GM18867 (cell line): Measurements from ENCODE around the gene RGS8.
A peak's percentile ranks its signal among the peaks of the same experiment; 100 is the strongest.

Experiments used
- ATAC-seq: cut with Tn5 transposase; IDR thresholded peaks from one replicate; pipeline ENCODE4 v1.9.1; 2021; ENCODE audit warnings: mild to moderate bottlenecking, moderate library complexity; ENCODE audit not compliant: unreplicated experiment

Gene RGS8

DNA sequence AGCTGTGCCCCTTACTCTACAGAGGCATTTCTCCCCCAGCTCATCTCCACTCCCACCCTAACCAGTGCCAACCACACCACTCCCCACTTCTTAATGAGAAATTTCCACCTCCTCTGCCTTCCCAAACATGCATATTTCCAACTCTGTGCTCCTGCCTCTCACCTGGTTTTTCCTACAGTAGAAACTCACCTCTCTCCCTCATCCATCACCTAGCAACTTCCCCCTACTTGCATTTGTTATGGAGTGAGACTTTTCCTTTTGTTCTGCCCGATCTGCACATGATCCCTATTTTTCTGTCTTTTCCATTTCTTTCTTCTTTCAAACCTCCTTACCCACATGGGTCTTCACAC, 11.9 kb downstream of the RGS8 start:
- ATAC-seq = no peak

DNA sequence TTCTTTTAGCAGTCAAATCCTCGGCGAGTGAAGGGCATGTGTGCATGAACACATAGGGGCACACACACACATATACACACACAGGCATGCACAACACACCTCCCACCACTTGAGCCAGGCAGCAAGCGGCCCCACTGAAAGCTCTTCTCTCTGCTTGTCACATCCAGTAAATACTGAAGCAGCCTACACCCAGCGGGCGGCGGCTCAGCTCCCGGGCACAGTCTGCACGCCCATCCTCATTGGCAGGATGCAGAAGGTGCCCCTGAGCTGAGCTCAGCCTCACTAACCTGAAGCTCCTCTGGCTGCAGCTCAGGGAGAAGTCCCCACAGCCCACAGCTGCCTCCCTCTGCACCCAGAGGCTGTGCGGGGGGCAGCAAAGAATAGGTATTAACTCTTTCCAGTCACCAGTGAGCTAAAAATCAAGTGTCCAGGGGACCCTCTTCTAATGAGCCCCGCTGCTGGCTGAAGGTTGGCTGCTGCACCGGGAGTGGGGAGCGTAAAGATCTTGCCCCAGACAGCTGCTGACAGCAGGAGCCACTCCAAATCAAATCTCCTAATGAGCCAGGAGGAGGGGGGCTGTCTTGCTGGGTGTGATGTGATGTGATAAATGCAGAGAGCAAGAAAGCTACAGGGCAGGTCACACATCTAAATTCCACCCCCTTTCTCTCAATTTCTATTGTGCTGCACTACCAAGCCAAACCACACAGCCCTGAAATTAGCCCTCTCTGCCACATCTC, 12.5 kb downstream of the RGS8 start:
- no peak for ATAC-seq

DNA sequence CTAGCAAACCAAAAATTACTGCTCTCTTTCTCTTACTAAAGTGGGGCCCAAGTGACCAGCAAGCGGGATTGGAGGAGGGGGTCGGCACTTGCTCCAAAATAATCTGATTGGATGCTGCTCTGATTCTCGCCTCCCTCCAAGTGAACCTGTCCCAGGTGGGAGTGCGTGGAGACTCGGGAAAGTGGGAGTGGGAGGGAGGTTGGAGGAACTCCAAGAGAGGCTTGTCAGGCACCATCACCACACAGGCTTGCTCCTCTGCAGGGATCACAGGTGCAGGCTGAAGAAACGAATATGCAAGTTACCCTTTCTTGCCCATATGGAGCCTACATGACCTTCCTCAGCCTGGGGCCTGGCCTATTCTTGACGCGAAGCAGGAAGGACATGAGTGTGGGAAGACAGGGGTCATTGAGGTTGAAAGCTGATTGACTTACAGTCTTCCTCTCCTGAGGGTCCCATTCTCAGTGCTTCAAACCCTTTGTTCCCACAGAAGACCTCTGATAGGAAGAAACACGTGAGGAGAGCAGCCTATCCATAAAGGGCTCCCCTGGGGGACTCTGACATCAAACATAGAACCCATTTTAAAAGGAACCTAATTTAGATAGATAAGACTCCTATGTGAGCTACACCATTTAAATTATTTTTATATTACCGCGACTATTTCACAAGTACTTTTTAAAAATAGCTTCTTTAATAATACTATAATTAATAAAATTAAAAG, 14.2 kb downstream of the RGS8 start:
- no peak for ATAC-seq

DNA sequence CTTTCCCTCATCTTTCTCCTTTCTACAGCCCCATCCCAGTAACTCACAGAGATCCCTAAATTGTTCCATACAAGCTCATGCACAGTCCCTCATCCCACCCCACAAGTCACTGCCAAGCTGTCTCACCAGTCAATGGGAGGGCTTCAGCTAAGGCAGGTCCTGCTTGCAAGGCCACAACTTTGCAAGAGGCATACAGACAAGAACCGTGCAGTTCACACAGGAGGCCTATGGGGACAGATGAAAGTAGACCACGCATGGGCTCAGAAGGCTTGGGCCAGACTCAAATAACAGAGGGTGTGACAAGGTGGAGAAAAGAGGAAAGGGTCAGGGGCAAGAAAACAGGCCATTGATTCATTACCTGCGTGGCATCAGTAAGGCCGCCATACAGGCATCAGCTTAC, 15.1 kb downstream of the RGS8 start:
- ATAC-seq = no peak

DNA sequence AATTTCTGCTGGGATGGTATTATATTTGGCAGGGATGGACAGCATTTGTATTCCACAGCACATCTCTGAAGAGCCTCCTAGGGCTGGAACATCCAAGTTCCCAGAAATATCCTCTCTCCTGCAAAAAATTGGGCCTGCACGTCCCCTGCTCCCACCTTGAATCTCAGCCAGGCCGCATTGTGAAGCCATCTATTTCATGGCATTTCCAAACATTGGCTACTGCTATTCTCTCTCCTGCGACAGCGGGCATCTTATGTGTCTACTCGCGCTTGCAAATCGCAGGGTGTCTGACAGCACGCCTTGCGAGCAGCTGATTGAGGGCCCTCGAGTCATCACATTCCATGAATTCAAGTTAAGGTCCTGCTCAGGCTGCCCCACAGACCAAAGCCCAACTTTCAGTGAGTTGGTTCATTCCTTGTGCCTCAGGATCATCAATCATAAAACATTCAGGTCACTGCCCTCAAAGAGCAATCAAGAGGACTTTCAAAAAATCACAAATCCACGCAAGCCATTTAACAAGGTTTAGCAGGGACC, 15.8 kb downstream of the RGS8 start:
- no peak for ATAC-seq

DNA sequence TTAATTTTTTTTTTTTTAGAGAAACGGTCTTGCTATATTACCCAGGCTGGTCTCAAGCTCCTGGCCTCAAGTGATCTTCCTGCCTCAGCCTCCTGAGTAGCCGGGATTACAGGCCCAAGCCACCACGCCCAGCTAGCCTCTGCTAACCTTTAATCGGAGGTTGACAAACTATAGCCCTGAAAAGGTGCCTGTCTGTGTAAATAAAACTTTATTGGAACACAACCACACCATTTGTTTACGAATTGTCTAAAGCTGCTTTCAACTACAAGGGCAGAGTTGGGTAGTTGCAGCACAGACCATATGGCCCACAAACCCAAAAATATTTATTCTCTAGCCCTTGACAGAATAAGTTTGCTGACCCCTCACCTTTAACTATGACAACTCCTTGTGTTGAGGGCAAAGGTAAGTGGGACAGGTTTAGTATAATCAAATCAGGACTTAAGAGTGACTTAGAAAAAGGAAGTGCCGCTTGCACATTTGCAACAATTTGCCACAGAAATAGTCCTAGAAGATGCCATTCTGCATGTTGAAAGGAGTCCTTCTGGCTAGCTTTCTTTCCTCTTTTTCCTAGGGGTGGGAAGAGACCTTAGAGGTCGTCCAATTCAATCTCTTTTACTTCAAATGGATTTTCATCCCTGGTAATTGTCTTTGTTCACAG, 16.4 kb downstream of the RGS8 start:
- ATAC-seq = no peak

DNA sequence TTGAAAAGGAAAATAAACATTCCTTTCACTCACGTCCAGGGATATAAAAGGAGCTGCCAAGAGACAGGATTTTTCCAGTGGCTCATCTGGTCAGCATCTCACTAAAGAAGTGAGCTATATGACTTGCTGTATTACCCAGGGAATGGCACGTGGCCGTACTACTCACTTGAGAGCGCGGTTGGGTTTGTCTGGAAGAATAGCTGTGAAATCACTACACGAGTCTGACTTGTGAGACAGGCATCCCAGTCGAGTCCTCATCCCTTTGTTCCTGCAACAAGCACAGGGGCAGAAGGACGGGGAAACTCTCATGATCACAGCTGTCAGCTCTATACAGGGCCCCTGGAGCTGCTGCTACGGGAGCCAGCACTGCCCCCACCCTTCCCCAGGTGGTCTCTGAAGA, 17.7 kb downstream of the RGS8 start:
- no peak for ATAC-seq

DNA sequence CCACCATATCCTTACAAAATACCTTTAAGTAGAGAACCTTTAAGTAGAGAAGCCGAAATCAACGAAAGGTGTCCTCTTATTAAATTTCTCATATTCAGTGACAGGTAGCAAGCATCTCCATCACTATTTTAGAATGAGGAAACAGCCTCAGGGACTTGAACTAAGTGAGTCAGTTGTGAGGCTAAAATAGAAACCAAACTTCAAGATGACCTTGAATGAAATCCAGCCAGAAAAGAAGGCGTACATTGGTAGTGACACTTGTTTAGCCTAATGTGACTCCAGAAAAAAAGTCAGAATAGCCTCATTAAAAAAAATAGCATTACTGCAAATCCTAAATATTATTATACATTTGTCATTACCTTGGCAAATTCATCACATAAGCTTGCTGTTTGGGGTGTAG, 20.1 kb downstream of the RGS8 start:
- ATAC-seq = no peak

DNA sequence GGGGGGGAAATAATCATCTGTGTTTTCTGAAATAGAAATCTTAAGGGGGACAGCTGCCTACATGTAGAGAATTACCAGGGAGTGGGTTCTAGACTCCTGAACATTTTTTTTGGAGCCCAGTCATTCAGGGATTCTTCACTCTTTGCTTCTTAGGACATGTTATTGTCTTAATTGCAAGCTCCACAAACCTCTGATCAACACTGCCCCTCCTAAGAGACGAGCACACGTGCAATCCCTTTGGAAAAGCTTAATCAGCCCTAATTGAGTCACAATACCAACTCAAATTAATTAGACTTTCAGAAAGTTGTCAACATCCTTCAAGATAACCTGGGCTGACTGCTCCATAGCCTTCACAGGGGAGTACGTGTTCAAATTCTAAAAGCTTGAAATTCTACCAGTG, 21.4 kb downstream of the RGS8 start:
- ATAC-seq = no peak

DNA sequence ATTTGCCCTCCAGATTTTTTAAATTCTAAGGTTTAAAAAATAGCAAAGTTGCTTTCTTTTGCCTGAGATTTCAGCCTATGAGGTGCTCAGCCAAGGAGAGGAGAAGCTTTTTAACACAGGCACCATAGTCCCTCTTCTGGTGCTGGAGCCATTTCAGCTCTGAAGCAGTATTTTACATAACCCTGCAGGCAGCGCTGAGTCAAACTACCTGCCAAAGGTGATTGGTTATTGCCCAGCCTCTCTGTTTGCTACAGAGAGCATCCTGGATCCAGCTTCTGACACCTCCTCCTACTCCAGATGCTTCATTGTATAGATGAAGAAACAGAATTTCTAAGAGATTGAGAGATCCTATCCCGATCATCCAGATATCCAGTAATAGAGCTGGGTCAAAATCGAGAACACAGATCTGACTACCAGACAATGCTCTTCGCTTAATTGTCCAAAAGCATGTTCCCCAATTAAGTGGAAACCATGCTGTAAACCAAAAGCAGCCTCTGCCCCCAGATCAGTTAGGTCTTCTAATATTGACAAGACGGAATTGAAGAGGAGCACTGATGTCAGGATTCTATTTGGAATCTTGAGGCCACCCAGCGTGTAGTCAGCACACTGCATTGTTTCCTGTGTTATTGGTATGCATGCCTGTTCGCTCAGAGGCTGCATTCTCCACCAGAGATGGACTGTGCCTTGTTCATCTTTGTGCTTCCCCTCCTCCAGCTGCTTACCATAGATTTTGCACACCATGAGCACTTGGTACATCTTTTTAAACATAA, 22.1 kb downstream of the RGS8 start:
- no peak for ATAC-seq

DNA sequence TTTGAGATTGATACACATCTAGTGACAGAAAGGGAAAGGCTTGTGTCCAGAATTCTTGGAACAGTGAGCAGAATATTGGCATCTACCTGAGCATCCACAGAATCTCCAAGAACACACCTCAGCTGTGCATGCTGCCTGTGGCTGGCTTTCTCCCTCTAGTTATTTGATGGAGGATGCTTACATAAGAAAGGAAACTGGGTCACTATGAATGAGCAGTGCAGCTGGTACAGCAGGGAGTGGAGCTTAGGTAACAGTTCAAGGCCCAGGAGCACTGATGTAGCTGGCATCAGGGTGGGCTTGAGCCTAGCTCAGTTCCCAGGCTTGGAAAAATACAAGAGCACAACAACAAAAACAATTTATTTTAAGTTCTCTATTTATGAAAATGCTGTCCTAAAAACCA, 26.3 kb downstream of the RGS8 start:
- no peak for ATAC-seq

DNA sequence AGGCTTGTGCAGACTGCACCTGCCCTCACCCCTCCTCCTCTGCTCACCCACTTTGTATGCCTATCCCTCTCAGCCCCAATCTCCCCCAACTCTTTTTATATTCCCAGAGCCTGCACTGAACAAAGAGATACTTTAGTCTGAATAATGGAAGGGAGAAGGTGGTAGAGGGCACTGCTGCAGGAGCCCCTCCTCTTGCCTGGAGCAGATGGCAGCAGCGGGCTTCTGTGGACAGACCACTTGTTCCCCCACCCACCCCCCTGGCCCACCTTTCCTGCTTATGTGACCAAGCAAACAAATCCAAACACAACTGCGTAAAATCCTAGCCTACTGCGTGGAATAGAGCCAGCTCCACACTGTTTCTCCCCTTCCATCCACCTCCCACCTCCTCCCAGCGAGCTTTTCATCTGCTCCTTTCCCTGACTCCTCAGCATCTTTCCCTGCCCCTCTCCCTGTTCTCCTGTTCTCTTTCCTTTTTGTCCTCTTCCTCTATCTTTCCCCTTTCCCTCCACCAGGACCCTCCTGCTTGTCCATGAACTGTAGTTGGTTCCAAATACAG, 27.5 kb downstream of the RGS8 start:
- no peak for ATAC-seq

DNA sequence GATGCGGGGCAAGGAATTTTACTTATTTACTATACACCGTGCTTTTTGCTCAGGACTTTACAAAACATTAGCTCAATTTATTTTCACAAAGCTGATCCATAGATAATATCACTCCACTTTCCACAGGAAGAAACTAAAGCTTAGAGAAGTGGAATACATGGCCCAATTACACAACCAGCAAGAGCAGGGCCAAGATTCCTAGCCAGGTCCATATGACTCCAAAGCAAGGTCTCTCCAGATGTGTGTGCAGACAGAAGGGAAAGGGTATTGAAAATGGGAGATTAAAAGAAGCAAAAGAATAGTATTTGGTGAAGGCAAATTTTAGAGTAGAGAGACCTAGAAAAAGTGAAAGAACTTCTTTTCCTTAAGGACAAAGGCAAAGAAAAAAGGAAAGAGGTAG, 30.4 kb downstream of the RGS8 start:
- ATAC-seq = no peak

DNA sequence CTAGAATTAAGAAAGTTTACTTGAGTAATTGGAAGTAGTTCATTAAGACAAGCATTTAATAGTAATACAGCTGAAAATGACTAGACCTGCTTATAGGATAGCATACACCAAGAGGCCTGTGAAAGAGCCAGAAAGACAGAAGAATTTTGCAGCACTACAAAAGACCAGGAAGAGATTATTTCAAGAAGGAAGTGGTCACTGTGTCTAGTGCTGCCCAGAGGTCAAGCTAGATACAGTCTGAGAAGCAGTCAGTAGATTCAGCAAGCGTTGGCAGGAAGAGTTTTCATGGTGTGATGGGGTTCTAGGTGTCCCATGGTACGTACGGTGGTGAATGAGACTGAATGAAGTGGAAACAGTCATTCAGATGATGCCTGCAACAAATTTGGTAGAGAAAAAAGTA, 31.5 kb downstream of the RGS8 start:
- no peak for ATAC-seq

DNA sequence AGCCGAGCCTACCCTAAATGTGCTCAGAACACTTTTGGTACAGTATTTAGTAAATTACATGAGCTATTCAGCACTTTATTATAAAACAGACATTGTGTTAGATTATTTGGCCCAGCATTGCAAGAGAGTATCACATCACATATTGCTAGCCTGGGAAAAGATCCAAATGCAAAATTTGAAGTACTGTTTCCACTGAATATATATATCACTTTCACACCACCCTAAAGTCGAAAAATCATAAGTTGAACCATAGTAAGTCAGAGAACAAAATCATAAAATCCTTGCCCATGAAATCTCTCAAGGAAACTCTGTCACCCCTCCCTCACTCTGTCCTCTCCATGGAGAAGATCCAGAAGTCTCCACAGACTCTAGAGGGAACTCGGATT, 33.1 kb downstream of the RGS8 start:
- ATAC-seq = no peak

DNA sequence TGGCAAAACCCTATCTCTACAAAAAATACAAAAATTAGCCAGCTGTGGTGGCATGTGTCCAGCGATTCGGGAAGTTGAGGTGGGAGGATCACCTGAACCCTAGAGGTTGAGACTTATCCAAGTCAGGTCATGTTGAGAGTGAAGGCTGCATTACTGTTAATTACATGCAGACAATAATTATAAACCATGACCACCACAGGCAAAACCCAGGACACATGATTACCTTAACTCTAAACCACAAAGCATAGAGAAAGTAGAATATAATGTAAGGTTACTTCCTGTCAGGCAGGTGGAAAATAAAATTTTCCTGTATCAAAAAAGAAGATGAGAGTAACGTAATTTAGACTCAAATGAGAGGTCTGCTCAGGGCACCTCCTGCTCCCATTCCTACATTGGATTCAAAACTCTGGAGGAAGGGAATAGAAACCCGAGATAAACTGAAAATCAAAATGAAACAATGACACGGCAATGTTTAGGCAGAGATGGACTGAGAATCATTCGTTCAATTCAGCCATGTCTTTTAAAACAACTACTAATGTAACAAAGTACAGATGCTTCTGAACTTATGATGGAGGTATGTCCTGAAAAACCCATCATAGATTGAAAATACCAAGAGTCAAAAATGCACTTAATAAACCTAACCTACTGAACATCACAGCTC, 33.6 kb downstream of the RGS8 start:
- no peak for ATAC-seq

DNA sequence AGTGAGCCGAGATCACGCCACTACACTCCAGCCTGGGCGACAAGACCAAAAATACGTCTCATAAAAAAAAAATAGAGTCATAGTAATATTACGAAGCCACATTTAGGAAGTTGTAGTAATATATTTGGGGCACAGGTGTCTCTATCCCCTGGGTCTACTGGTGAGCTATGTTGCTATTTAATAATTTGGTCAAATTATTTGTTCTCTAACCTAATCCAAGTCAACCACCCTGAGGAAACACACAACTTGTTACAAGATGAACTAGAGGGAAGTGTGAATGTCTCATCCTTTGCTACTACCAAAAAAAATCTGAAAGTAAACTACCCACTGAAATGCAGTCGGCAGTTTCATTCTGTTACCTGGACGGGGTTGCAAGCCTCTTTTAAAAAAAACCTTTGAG, 35.3 kb downstream of the RGS8 start:
- ATAC-seq = peak; percentile 54

DNA sequence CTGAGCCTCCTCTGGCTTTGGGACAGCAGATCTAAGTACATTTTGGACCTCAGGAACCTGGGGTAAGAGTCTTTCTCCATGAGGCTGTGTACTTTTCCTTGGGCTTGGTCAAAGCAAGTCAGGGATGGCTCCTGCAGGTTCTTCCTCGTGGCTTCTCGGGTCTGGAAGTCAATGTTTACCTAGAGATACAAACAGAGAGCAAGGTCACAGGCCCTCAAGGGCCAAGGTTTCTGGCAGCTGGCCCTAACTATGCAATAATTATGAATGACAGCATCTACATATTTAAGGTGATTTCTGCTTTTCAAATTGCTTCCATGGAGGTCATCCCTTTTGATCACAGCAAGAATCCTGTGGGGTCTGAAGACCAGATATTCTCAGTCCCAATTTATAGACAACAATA, 37.6 kb downstream of the RGS8 start:
- ATAC-seq = no peak

DNA sequence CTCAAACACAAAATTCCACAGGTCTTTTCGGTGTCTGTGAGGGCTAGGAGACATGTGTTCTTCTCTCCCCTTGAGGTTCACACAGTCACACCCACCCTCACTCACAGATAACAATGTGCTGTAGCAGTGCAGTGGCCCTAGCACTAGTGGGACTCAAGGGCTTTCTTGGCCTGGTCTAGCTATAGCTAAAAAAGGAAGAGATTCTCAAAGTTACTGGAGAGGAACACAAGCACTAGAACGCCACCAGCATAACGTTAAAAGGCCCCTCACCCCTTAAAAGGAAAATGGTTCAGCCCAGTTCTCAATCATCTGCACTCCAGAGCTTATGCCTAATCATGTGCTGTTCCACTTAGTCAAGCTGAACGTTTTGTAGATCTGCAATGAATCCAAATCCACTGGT, 39.5 kb downstream of the RGS8 start:
- ATAC-seq = no peak

DNA sequence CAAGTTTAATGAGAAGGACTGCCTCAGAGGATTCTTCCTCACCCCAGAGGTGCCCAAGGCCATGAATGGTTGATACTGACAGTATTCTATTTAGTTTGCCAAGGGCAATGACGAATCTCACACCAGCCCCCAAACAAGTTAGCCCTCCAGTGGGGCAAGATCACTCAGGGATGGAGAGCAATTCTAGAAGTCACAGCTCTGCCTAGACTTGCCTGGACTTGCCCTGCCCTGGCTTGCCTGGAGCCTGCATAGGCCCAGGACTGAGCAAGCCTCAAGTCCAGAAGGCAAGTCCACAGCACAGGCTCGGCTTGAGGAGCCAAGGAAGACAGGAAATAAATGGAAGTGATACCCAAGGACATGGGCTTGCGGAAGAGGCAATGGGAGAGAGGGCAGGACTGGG, 40.7 kb downstream of the RGS8 start:
- ATAC-seq = no peak

DNA sequence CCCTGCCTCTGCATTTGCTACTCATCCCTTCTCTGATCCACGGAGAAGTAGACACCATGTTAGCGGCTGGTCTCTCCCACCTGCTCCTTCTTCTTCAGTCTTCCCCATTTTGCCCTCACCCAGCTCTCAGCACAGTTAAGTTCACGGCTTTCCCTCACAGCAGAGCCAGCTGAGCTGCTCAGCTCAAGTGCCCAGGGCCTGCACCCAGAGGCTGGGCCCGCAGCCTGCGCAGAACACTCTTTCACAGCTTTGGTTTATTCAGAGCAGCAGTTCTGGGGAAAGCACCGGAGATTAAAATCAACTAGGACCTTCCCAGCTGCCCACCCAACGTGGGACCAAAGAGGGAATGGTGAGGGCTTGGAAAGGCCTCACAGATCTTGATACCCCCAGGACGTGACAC, 41.9 kb downstream of the RGS8 start:
- ATAC-seq = no peak
